Right atrium auricular region (tissue), 2 donors: Measurements from ENCODE around the gene PACRGL. TPM values are rescaled to one million over a fixed set of nuclear protein-coding genes. Genes with fewer than 3 reads are reported as not detected.
"Not testable (repeated sequence)": the region's sequence is repeated elsewhere in the genome, so short reads cannot be mapped to it uniquely, and the experiment has no call there.

Source experiments
- DNase-seq: peaks from one replicate; pipeline ENCODE4 v3.0.0-alpha.2; 2019; ENCODE audit warnings: low spot score
- H3K27ac ChIP-seq, 2 donors: fragments of 200-600 bp; sonication (generic); 1 replicate in 1 of 2; 2 replicates in 1 of 2; pipeline ENCODE4 v1.5.1; 2016 to 2019
- H3K27me3 ChIP-seq, 2 donors: fragments of 200-600 bp; sonication (generic); one replicate each; pipeline versions ENCODE4 v1.5.1 to v1.6.0; 2017 to 2019
- H3K36me3 ChIP-seq: fragments of 200-600 bp; sonication (generic); one replicate; pipeline ENCODE4 v1.5.1; 2016
- H3K4me1 ChIP-seq, 2 donors: fragments of 200-600 bp; sonication (generic); one replicate each; pipeline versions ENCODE4 v1.5.1 to v1.6.0; 2017 to 2019
- H3K4me3 ChIP-seq, 2 donors: fragments of 200-600 bp; sonication (generic); 1 replicate in 1 of 2; 2 replicates in 1 of 2; pipeline ENCODE4 v1.5.1; 2017 to 2019; ENCODE audit warnings: mild to moderate bottlenecking in 1 of 2, moderate library complexity in 1 of 2
- H3K9me3 ChIP-seq, 2 donors: fragments of 200-600 bp; sonication (generic); one replicate each; pipeline ENCODE4 v1.5.1; 2019
- total RNA-seq, 2 donors: library from RNA; depleted of rRNA; stranded (reverse); fragments of >200 nt; gene quantifications; one replicate each; pipeline ENCODE4 v1.1.0, GENCODE V29; 2016
- TF ChIP-seq, protein P1 (sequence below), 2 donors: fragments of 200-600 bp; sonication (generic); IDR thresholded peaks; one replicate each; pipeline ENCODE4 v1.5.1; 2019; ENCODE audit warnings: antibody characterized with exemption in 2 of 2

The PACRGL gene
- total RNA-seq, 2 donors from 2014 or later: 12.1 to 13.7 TPM

DNA sequence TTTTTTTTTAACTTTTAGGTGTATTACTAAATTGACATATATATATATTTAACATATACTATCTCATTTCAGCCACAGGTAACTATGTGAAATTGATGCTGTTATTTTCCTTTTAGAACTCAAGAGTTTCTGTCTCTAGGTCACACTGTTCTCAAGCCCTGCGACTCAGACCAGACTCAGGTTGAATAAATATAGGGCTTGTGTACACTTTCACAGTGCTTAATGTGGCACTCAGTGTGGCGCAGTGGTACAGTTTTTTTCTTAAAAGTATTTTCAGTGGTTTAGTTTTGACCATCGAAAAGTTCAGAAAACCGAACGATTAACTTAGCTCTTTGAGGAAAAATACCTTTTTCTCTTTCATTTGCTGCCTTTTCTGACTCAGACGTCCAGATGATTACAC, 24.7 kb downstream of the PACRGL start:
- peaks cover 4 to 17% of the 10 kb centered on the region in 2 donors for H3K9me3 ChIP-seq
- H3K4me3 ChIP-seq: no peak overlapping the region
- no peaks in the 10 kb centered on the region for H3K4me1 ChIP-seq
- TF ChIP-seq, protein P1, sequence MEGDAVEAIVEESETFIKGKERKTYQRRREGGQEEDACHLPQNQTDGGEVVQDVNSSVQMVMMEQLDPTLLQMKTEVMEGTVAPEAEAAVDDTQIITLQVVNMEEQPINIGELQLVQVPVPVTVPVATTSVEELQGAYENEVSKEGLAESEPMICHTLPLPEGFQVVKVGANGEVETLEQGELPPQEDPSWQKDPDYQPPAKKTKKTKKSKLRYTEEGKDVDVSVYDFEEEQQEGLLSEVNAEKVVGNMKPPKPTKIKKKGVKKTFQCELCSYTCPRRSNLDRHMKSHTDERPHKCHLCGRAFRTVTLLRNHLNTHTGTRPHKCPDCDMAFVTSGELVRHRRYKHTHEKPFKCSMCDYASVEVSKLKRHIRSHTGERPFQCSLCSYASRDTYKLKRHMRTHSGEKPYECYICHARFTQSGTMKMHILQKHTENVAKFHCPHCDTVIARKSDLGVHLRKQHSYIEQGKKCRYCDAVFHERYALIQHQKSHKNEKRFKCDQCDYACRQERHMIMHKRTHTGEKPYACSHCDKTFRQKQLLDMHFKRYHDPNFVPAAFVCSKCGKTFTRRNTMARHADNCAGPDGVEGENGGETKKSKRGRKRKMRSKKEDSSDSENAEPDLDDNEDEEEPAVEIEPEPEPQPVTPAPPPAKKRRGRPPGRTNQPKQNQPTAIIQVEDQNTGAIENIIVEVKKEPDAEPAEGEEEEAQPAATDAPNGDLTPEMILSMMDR (IDR thresholded peaks at IDR 0.05): no peak
- H3K36me3 ChIP-seq: peaks cover 68% of the 10 kb centered on the region
- H3K27me3 ChIP-seq: no peaks in the 10 kb centered on the region
- DNase-seq: no peak
- no peak overlapping the region for H3K27ac ChIP-seq

DNA sequence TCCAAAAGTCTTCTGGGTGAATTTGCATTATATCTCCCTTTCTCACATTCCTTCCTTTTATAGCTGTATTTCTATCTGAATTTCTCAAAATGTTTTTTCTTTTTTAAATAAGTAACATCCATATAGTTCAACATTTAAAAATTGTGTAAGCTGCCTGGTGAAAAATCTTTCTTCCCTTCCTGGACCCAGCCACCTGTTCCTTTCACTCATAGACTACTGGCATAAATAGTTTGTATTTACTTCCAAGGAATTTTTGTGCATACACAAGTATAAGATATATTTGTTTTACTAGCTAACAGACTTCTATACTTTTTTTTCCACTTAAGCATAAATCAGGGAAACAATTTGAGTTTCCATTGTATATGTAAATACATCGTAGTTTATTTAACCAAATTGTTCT, 35.7 kb downstream of the PACRGL start:
- TF ChIP-seq, protein P1 (IDR thresholded peaks at IDR 0.05): no peak
- DNase-seq: no peak
- H3K4me3 ChIP-seq: no peak overlapping the region
- H3K27me3 ChIP-seq: no peaks in the 10 kb centered on the region
- no peak overlapping the region for H3K27ac ChIP-seq
- H3K9me3 ChIP-seq: peaks cover 0 to 15% of the 10 kb centered on the region in 2 donors
- H3K36me3 ChIP-seq: peaks cover 27% of the 10 kb centered on the region
- no peaks in the 10 kb centered on the region for H3K4me1 ChIP-seq

DNA sequence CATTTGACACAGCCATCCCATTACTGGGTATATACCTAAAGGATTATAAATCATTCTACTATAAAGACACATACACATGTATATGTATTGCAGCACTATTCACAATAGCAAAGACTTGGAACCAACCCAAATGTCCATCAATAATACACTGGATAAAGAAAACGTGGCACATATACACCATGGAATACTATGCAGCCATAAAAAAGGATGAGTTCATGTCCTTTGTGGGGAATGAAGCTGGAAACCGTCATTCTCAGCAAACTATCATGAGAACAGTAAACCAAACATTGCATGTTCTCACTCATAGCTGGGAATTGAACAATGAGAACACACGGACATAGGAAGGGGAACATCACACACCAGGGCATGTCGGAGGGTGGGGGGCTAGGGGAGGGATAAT, 45.7 kb downstream of the PACRGL start:
- not testable (repeated sequence) for H3K4me1 ChIP-seq, H3K27ac ChIP-seq, DNase-seq, H3K27me3 ChIP-seq, H3K4me3 ChIP-seq, H3K36me3 ChIP-seq
- H3K9me3 ChIP-seq: peaks cover 0 to 15% of the 10 kb centered on the region in 2 donors

DNA sequence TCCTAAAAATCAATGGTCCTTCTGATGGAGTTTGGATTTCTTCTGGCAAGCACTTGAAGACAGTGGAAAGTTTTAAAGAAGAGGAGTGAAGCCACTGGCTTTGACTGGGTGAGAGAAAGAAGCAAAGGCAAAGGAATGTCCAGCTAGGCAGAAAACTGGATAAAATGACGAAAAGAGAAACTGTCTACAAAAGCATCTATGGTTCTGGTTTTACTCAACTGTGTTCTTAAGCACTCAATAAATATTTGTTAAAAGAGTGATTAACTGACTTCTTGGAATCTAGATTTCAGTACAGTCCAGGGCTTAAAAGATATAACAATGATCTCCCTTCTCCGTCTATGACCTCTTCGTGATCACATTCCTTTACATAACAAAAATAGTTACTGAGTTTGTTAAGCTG, 52.4 kb downstream of the PACRGL start:
- TF ChIP-seq, protein P1 (IDR thresholded peaks at IDR 0.05): no peak
- no peak for DNase-seq
- Histone ChIP-seq H3K27ac (no peak overlapping the region), H3K36me3 (no peaks in the 10 kb centered on the region), H3K4me1 (no peaks in the 10 kb centered on the region), H3K27me3 (no peaks in the 10 kb centered on the region), H3K9me3 (no peaks in the 10 kb centered on the region), H3K4me3 (no peak overlapping the region)

DNA sequence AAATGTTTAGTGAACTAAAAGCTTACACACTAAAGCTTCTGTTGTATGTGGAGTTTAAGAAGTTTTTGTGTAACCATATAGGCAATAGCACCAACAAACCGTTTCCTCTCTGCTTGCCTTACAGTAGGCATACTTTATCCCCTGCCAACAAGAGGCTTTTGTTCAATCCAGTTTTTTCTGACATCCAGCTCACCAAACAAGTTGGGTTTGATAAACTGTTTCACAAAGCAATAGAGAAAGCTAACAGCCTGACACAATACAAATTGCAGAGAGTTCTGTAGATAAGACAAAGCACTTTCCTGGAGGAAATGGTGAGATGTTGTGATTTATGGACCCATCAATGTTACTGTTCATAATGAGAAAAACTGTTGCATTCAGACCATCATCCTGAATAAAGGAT, 53.8 kb downstream of the PACRGL start:
- Histone ChIP-seq H3K4me1 (no peaks in the 10 kb centered on the region), H3K9me3 (no peaks in the 10 kb centered on the region), H3K27me3 (no peaks in the 10 kb centered on the region), H3K36me3 (no peaks in the 10 kb centered on the region), H3K27ac (no peak overlapping the region), H3K4me3 (no peak overlapping the region)
- no peak for DNase-seq
- TF ChIP-seq, protein P1 (IDR thresholded peaks at IDR 0.05): no peak

DNA sequence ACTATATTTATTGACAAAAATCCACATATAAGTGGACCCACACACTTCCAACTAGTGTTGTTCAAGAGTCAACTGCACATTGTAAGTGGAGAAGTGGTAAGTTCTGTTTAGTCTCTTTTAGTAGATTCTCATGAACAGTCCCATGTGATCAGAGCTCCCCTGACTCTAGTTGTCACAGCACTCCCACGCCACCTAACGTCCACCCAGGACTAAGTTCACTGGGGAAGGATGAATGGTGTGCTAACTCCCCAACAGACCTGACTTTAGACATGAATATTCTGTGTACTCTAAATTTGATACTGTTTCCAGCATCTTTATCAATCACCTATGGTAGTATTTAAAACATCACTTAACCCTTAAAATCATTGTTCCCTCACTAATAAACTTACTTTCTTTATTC, 59.8 kb downstream of the PACRGL start:
- H3K9me3 ChIP-seq: no peaks in the 10 kb centered on the region
- H3K4me1 ChIP-seq: no peaks in the 10 kb centered on the region
- DNase-seq: no peak
- H3K27me3 ChIP-seq: no peaks in the 10 kb centered on the region
- TF ChIP-seq, protein P1 (IDR thresholded peaks at IDR 0.05): no peak
- no peaks in the 10 kb centered on the region for H3K36me3 ChIP-seq
- H3K4me3 ChIP-seq: no peak overlapping the region
- no peak overlapping the region for H3K27ac ChIP-seq
